Kasumi-1 (cell line): Measurements from ENCODE around the gene ANTXR1.

Experiments used
- DNase-seq, 2 experiments: peaks; one replicate each; lab custom pipeline; 2025; lab: John Stamatoyannopoulos, UW

Gene ANTXR1

DNA sequence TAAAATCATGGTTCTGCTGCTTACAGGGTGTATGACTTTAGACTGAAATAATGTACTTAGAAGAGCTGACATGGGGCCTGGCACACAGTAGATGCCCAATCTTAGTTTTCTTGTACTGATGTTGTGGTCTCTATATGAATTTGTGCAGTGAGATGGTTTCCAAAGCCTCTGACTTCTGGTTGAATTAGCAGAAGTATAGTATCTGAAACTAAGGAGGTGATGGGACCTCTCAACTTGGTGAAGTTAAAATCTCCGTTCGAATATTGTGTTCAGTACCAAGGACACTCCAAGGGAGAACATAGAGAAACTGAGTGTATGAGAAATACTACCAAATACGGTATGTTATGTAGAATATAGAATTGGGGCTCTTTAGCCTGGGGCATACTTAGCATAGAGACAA is 120.9 kb downstream of the ANTXR1 start:
- DNase-seq = no peak

DNA sequence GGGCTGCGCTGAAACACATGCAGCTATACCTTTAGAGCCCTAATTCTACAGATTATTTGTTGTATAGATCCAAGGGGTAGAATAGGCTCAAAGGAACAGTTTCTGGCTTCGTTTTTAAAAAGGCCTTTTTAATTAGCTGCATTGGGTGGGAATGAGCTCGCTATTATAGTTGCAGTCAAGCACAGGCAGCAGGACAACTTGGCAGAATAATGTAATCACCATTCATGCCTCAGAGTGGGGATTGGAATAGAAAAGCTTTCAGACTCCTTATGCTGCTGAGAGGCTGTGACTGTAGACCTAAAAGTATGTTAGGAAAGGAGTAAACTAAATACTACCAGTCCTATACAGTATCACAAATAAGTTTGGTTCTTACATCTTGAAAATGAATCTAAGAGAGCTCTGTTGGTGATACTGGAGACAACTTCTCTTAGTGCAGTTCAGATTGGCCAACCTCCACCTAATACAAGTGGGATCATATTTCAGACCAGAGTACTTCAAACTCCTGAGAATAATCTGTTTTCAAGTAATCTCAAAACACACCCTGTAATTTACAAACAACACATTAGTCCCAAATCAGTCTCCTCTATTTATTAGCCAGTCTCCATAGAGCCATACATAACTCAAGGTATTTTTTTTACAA is 121.4 kb downstream of the ANTXR1 start:
- DNase-seq = no peak

DNA sequence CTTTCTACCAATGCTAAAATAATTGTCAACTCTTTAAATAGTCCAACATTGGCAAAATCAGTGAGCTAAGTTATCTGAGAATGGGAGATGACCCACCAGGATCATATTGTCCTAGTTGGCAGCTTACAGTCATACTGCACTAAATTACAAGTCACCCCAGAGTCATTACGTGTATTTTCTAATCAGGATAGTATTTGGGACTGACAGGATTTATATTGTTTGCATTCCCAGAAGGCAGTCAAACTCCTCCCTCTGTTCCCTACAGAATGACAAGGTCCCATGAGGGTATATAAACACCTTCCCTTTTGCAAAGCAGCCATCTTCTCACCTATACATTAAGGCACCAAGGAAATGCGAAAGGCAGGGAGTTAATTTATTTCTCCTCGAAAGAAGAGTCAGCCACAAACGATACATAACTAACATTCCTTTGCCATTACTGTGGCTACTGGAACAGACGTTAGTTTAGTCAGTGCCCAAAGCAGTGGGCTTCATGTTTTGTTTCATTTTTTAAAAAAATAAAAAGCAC is 125.3 kb downstream of the ANTXR1 start:
- DNase-seq = no peak

DNA sequence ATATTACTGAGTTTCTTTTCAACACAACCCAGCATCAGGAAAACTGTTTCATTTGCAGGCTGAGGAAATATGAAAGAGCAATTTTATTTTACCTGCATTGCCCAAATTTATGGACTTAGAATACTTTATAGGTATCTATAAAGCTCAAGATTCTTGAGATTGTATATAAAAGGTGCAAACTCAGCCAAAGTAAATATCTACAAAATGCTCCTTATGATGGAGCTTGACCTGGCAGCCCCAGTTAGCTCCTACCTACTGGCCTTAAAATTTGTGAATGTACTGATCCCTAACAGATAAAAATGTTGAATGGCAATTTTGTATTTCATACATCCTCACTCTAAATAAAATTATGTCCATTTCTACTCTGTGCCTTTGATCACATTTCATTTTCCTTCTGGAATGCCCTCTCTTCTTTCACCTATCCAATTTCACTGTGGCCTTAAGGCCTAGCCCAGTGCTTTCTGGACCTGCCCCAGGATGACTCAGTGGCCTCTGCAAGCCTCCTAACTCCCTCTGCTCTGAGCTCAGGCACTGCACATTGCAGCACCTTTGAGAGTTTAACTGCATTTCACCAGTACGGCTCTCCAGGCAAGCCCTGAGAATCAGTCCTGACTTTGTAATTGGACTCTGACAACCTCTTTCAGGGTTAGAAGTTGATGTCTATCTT is 125.9 kb downstream of the ANTXR1 start:
- DNase-seq = no peak

DNA sequence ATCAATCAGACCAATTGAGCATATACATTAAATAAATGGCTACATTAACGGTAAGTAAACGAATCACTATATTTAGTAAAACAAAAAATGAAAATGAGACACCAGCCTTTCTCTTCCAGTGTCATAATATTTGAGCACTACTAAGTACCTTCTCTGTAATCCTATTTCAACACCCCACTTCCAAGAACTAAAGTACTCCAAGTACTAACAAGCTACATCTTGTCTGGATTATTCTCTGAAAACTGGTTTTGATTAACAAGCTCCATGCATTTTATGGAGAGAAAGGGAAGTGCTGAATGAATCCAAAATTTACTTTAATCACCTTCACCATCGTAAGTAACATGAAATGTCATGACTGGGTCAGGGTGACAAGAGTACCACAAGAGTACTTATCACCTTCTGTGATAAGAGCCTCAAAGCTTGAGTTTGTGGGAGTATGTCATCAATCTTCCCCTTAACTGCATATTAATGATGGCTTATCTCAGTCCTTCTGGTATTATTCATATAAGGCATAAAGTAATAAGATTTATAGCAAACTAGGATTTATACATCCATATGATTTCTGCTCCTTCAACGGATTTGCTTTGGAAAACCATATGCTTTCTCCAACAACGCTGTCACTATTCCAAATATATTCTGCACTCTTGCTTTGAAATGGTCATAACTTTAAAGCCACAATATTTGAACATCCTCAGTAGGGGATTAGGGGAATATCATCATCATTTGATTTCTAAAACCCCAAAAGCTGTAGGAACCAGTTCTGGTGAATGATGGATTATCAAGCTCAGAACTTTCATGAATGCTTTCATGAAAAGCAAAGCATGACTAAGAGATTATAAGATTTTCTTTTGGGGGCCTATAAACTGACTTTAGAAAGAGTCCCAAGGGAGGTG is 127.0 kb downstream of the ANTXR1 start:
- DNase-seq = no peak

DNA sequence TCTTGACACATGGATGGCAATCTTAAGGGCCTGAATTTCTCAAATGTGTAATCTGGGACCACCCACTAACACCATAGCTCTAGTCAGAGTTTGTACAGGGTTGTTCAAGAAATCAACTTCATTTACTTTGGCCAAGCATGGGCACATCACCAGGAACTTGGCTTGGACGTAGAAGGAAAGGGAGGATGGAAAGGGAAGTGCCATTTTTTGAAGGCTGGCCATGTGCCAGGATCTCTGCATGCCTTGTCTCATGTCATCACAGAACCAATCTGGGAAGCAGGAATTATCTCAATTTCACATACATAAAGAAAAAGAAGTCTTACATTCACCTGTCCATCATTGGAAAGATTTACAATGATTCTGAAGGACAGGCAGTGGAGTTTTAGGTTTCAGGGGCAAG is 128.1 kb downstream of the ANTXR1 start:
- DNase-seq = no peak

DNA sequence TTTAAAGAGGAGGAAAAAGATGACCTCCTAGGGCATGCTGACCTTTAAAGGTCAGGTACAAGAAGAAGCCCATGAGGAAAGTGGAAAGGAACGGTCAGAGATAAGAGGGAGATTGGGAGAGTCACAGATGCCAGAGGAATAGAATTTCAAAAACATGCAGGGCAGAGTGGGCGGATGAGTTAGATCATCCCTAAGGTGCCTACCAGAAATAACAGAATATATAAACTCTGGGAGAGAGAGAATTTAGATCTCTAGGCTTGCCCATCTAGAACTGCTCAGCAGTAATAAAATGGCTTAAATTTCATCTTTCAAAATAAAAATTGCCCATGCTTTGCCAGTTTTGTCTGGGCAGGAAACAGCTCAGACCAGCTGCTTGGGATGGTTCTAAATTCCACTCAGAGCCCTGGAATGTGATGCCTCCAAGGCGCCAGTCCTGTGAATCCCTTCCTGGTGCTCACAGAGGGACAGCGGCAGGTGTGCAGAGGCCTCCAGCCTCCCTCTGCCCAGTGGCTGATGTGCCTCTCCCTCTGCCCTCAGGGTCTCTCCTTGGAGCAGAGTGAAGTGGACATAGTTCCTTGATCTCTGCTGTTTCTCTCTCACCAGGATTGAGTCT is 130.9 kb downstream of the ANTXR1 start:
- no peak for DNase-seq

DNA sequence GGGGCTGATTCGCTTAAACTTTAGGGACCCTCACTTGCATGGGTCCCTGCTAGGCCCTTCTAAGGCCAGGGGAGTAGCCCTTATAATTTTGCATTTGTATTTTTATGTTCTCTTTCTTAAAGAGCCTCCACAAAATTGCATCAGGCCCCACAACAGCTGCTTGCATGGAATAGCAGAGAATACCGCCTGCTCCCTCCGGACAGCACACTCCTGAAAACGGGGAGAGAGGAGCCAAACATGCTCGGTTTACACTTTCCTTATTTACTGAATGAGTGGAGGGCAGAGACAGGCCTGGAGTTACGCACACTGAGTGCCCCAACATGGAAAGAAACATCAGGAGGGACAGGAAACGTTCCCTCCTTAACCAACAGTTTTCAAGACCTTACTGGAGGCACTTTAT is 132.2 kb downstream of the ANTXR1 start:
- DNase-seq = no peak

DNA sequence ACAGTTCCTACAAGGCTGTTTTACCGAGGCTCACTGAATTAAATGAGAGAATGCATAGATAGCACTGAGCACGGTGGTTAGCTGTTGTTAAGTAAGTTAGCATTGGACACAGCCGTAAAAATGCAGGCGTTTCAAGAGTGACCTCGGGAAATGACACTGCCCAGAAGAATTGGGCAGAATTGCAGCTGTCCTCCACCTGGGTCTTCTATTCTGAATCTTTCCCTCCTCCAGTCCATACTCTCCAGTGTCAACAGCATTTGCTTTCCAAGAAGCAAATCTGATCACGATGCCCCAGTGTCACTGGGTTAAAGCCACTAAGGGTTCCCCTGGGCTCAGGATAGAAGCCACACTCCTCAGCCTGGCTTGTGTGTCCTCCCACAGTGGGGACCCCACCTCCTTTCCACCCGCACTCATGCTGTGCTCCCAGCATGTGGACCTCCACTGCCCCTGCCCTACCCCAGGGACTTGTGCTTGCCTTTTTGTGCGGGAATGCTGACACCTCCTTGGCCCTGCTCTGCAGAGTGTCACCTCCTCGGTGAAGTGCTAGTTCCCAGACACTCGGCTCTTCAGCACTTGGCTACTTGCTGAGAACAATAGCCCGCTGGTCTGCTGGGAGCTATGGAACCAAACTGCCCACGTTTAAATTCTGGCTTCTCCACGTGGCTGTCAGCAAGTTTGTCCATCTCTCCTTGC is 135.0 kb downstream of the ANTXR1 start:
- no peak for DNase-seq

DNA sequence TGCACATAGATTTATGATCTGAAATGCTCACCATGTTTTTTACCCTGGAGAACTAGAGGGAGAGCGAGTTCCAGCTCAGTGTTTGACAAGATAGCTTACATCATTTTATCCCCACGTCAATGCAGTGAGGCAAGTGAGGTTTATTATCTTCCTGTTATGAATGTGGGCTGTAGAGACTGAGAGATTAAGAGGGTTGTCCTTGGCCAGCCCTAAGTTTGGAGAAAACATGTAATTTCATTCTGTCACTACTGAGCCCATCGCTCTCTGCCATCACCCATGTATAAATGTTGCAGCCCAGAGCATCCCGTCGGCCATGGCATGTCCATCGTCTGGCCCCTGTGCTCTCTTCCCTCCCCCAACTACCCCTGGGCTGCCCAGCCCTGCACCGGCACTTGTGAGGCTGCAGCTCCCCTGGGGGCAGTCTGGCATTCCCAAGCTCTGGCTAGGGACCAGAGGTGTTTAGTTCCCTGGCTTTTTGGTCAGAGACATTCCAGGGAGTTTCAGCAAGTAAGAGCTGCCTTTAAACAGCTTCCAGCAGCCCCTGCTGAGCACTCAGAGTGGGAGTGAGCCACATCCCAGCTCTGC is 136.7 kb downstream of the ANTXR1 start:
- no peak for DNase-seq

DNA sequence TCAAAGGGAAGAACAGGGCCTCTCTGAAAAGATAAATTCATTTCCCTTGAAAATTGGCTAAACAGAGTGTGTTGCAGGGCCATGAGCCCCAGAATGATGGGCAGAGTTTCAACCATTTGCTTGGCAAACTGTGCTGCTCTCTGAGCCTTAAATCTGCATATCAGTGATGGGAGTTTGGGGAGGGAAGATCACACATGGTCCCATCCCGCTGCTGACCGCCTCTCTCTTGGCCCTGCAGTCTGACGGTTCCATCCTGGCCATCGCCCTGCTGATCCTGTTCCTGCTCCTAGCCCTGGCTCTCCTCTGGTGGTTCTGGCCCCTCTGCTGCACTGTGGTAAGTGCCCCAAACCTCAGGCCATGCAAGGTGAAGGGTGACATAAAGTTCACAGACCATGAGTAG is 139.0 kb downstream of the ANTXR1 start:
- no peak for DNase-seq

DNA sequence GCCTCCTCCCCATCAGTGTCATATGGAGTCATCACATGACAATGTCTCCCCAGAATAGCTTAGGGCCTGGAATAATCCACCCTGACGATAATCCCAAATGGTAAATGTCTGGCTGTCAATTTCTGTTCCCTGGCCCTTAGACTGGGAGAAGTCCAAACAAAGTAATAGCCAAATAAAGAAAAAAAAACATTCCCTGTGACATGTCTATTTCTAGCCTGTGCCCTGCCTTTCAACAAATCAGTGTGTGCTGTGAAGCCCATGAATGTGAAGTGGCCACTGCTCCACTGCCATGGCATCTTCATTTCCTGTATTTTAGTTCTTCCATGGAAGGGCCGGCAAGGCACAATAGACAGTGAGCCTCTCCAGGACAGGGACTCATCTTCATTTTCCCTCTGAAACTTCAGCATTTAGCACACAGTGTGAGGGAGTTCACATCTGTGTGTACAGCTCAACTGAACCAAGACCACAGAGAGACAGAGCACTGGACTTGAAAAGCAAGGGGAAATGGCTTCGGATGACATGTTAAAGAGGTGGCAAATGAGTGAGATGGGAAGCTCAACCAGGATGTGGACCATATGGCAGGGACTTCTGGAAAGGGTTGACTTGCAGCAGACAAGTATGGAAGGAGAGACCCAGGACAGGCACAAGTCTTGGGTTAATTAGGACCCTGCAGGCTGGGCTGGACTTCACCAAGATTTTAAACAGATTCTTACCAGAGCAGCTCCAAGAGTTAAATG is 140.0 kb downstream of the ANTXR1 start:
- no peak for DNase-seq

DNA sequence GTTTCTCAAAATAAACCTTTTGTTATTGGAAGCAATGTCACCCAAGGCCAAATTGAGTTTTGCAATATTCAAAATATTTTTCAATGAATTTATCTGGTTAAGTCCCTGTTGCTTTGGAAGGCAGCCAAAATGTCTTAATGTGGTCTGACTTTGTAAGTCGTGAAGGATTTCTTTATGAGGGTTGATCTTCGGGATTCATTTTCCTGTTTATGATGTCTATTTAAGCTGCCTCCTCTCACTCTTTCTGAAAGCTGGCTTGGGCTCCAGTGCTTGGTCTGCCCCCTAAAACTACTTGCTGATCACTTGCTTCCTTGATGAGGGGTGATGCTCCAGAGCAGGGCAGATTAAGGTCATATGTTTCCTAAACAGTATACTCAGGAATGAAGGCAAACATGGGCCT is 141.1 kb downstream of the ANTXR1 start:
- DNase-seq = no peak

DNA sequence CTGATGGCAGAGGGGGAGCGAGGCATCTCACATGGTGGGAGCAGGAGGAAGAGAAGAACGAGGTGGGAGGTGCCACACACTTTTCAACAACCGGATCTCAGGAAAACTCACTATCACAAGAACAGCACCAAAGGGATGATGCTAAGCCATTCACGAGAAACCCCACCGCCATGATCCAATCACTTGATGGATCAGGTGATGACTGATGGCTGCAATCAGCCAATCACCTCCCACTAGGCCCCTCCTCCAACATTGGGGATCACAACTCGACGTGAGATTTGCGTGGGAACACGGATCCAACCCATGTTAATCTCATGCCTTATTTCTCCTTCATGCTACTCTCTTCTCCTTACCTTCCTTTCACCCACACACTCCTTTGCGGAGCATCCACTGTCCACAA is 143.6 kb downstream of the ANTXR1 start:
- DNase-seq = no peak

DNA sequence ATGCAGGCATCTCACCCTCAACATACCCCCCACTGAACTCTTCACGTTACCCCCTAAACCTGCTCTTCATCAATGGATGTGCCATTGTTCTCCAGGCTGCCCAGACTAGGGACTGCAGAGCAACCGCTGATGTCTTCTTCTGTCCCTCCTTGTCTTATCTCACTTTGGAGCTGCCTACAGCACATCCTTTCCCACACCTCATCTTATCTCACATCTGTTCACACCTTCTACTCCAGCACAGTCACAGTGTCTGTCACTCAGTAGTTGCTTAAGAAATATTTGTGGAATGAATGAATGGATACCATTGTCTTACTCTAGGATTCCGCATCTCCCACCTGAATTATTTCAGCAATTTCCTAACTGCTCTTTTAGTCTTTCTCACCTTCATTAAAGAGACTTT is 144.5 kb downstream of the ANTXR1 start:
- DNase-seq = no peak

DNA sequence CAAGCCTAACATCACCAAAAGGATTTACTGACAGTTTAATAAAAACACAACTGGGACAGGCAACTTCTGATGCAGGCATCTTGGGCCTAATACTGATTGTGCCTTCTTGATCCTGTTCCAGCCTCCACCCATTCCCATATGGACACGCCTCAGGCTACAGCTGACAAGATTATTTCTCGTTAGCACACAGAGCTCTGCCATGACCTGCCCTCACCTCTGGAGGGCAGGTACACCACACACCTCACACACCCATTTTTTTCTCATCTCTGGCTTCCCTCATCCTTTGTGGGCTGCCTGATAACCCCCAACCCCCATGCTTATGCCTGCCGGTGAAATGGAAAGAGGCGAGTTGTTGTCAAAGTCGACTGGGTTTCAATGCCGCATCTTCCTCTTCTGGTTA is 147.0 kb downstream of the ANTXR1 start:
- no peak for DNase-seq

DNA sequence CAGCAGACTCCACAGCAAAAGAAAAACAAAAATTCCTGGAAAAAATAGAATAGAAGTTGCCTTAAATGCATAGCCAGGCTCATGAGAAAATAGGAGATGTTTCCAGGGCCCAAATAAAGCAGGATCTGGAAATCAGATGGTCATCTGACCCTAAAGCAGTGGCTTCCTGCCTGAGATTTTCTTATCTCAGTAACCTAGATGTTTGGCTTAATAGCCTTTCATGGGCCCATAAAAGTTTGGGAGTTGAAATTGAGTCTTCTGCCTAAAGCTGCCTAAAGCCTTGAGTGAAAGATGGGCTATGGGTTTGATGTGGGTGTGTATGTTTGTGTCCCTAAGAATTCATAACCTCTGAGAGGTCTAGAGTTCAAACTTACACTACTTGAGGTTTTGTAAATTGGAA is 149.1 kb downstream of the ANTXR1 start:
- DNase-seq = no peak

DNA sequence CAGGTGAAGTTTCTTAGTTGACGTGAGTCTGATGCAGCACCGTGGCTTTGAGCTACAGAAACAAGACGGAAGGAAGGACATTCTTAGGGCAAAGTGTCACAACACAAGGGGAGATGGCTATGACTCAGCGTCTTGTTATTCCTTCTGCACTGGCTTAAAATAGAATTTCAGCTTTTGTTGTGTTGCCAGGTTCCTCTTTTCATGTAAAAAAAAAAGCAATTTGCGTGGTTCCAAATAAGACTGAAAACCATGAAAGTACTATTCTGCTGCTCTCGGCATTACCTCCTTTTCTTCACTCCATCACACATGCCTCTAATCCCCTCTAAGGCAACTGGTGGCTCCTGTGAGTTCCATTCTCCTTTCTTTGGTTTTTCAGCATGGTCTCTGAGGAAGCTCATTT is 150.1 kb downstream of the ANTXR1 start:
- DNase-seq = peak; percentile 94 to 96

DNA sequence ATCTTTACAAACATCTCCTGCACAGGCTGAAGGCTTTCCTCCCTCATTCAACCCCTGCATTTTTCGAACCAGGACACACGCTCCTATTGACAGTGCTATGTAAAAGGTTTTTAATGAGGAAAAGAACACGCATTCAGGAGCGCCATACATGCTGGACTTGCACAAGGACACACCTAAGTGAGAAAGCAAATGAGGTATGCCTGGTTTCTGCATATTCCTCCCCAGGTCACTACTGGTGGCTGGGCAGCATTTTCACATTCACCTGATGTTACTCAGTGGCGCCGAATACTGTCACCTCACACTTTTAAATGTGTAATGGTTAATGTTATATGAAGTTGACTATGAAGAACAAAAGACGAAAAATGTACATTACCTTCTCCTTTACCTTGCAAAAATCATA is 150.6 kb downstream of the ANTXR1 start:
- DNase-seq = no peak

DNA sequence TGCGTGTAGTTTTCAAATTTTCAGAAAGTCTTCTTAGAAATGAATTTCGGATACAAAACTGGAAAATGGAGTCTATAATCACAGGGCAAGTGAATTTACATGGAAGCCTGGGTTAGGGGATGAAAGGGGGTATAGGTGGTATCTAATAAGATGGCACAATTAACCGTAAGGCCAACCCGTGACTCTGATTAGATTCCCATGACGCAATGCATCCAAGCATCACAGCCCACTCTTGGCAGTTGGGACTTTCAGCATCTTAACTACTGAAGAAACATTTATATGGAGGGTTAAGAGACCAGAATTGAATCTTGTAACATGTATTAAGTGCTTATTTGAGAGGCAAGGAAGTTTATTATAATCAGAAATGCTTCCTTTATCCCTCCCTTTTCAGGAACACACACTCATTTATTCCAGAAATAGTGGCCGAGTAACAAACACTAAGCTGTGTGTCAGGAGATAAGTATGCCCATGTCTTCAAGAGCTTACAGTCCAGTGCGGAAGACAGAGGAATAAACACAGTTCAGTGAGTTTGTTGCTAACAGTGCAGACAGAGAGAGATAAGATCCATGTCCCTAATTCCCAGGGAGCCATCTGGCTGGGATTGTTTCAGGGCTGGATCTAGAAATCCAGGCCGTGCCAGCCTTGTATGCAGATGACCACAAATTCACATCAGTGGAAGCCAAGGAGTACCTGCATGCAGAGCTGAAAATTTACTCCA is 151.2 kb downstream of the ANTXR1 start:
- no peak for DNase-seq
